Left colon (tissue), 2 donors: ENCODE results near the gene MAPT. TPM values are rescaled to one million over a fixed set of nuclear protein-coding genes. Genes with fewer than 3 reads are reported as not detected.
"Not testable (repeated sequence)": the region's sequence is repeated elsewhere in the genome, so short reads cannot be mapped to it uniquely, and the experiment has no call there.

Experiments
- ATAC-seq: fragments of 200-7000 bp; cut with Tn5 transposase; one replicate; pipeline ENCODE4 v1.9.1; 2020; ENCODE audit warnings: mild to moderate bottlenecking, moderate library complexity
- DNase-seq, 2 donors: peaks; one replicate each; pipeline ENCODE4 v3.0.0-alpha.2; 2020
- intact Hi-C, 2 donors: fragments of 100-400 bp; cut with DNase I in 1 of 2; cut with micrococcal nuclease in 1 of 2; formaldehyde crosslinking; loops; one replicate each; pipeline versions ENCODE4 v1.11.2 to v1.14.0; 2022; cut with DNase I, micrococcal nuclease
- total RNA-seq, 2 donors: library from RNA; stranded (reverse); fragmentation: NEBNext Ultra II Directional; extraction: Animal tissue kit (Norgen Biotek cat#: 25700); gene quantifications; one replicate each; pipeline ENCODE4 v1.2.1, GENCODE V29; 2021
- donor health status: DM: no; HTN: no; CAD: no.
- donor health status: DM: yes; HTN: yes; CAD: no.

MAPT gene
- total RNA-seq, 2 donors from 2014 or later: 0.64 to 2.5 TPM

DNA sequence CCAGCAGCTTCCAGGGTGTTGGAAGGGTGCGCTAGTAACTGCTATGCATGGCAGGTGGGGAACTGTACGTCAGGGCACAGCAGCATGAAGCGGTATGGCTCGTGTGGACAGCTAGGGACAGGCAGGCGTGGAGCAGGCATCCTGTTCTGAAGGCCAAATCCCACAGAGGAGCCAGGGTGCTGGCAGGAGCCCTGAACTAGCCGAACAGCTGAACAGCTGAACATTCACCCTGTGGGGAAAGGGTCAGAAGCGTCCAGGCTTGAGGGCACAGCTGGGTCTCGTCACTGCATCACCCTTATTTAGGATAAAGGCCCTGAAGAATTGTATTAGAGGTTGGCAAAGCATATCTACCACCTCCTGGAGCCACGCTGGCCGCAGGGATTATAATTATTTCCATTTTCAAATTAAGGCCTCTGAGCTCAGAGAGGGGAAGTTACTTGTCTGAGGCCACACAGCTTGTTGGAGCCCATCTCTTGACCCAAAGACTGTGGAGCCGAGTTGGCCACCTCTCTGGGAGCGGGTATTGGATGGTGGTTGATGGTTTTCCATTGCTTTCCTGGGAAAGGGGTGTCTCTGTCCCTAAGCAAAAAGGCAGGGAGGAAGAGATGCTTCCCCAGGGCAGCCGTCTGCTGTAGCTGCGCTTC lies 101.4 kb downstream of the MAPT start:
- intact Hi-C loops: no loop called here
- no peak for DNase-seq
- no peak for ATAC-seq

DNA sequence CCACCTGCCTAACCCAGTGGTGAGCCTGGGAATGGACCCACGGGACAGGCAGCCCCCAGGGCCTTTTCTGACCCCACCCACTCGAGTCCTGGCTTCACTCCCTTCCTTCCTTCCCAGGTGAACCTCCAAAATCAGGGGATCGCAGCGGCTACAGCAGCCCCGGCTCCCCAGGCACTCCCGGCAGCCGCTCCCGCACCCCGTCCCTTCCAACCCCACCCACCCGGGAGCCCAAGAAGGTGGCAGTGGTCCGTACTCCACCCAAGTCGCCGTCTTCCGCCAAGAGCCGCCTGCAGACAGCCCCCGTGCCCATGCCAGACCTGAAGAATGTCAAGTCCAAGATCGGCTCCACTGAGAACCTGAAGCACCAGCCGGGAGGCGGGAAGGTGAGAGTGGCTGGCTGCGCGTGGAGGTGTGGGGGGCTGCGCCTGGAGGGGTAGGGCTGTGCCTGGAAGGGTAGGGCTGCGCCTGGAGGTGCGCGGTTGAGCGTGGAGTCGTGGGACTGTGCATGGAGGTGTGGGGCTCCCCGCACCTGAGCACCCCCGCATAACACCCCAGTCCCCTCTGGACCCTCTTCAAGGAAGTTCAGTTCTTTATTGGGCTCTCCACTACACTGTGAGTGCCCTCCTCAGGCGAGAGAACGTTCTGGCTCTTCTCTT lies 102.1 kb downstream of the MAPT start:
- DNase-seq (no peak), ATAC-seq (no peak)
- intact Hi-C loops: no loop called here

DNA sequence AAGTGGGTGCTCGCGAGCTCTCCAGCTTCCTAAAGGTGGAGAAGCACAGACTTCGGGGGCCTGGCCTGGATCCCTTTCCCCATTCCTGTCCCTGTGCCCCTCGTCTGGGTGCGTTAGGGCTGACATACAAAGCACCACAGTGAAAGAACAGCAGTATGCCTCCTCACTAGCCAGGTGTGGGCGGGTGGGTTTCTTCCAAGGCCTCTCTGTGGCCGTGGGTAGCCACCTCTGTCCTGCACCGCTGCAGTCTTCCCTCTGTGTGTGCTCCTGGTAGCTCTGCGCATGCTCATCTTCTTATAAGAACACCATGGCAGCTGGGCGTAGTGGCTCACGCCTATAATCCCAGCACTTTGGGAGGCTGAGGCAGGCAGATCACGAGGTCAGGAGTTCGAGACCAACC lies 102.8 kb downstream of the MAPT start:
- DNase-seq (no peak), ATAC-seq (no peak)
- intact Hi-C loops: no loop called here

DNA sequence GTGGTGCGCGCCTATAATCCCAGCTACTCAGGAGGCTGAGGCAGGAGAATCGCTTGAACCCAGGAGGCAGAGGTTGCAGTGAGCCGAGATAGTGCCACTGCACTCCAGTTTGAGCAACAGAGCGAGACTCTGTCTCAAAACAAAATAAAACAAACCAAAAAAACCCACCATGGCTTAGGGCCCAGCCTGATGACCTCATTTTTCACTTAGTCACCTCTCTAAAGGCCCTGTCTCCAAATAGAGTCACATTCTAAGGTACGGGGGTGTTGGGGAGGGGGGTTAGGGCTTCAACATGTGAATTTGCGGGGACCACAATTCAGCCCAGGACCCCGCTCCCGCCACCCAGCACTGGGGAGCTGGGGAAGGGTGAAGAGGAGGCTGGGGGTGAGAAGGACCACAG lies 103.3 kb downstream of the MAPT start:
- DNase-seq (no peak), ATAC-seq (no peak)
- intact Hi-C loops: no loop called here

DNA sequence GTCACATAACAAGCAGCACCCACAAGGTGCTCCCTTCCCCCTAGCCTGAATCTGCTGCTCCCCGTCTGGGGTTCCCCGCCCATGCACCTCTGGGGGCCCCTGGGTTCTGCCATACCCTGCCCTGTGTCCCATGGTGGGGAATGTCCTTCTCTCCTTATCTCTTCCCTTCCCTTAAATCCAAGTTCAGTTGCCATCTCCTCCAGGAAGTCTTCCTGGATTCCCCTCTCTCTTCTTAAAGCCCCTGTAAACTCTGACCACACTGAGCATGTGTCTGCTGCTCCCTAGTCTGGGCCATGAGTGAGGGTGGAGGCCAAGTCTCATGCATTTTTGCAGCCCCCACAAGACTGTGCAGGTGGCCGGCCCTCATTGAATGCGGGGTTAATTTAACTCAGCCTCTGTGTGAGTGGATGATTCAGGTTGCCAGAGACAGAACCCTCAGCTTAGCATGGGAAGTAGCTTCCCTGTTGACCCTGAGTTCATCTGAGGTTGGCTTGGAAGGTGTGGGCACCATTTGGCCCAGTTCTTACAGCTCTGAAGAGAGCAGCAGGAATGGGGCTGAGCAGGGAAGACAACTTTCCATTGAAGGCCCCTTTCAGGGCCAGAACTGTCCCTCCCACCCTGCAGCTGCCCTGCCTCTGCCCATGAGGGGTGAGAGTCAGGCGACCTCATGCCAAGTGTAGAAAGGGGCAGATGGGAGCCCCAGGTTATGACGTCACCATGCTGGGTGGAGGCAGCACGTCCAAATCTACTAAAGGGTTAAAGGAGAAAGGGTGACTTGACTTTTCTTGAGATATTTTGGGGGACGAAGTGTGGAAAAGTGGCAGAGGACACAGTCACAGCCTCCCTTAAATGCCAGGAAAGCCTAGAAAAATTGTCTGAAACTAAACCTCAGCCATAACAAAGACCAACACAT lies 104.9 kb downstream of the MAPT start, which contains the start of gene STH:
TSS of gene STH (plus strand) at position 264 of the 913 bp plus-strand sequence. CDS start at position 294, 30 bp downstream.
- intact Hi-C loops: no loop called here

DNA sequence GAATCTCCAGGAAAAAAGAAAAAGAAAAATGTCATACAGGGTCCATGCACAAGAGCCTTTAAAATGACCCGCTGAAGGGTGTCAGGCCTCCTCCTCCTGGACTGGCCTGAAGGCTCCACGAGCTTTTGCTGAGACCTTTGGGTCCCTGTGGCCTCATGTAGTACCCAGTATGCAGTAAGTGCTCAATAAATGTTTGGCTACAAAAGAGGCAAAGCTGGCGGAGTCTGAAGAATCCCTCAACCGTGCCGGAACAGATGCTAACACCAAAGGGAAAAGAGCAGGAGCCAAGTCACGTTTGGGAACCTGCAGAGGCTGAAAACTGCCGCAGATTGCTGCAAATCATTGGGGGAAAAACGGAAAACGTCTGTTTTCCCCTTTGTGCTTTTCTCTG lies 105.5 kb downstream of the MAPT start:
- intact Hi-C loops: loop anchor here in 1 of 2 donors (5.0 to 10.0 kb wide), 2 partner anchors 212 to 285 kb away; no protein-coding TSS in a partner anchor
- ATAC-seq (no peak), DNase-seq (no peak)

More for the DNA sequence above, 104.9 kb downstream of the MAPT start, which contains the start of gene STH:
- no peak for ATAC-seq
- DNase-seq: no peak

DNA sequence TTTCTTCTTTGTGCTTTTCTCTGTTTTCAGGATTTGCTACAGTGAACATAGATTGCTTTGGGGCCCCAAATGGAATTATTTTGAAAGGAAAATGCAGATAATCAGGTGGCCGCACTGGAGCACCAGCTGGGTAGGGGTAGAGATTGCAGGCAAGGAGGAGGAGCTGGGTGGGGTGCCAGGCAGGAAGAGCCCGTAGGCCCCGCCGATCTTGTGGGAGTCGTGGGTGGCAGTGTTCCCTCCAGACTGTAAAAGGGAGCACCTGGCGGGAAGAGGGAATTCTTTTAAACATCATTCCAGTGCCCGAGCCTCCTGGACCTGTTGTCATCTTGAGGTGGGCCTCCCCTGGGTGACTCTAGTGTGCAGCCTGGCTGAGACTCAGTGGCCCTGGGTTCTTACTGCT lies 105.9 kb downstream of the MAPT start:
- intact Hi-C loops: loop anchor here in 1 of 2 donors (5.0 to 10.0 kb wide), 2 partner anchors 212 to 285 kb away; no protein-coding TSS in a partner anchor
- ATAC-seq (no peak), DNase-seq (no peak)

DNA sequence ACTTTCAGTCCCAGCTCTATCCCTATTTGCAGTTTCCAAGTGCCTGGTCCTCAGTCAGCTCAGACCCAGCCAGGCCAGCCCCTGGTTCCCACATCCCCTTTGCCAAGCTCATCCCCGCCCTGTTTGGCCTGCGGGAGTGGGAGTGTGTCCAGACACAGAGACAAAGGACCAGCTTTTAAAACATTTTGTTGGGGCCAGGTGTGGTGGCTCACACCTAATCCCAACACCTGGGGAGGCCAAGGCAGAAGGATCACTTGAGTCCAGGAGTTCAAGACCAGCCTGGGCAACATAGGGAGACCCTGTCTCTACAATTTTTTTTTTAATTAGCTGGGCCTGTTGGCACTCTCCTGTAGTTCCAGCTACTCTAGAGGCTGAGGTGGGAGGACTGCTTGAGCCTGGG lies 106.4 kb downstream of the MAPT start:
- ATAC-seq: no peak
- no peak for DNase-seq
- intact Hi-C loops: loop anchor here in 1 of 2 donors (5.0 to 10.0 kb wide), 2 partner anchors 212 to 284 kb away; no protein-coding TSS in a partner anchor

DNA sequence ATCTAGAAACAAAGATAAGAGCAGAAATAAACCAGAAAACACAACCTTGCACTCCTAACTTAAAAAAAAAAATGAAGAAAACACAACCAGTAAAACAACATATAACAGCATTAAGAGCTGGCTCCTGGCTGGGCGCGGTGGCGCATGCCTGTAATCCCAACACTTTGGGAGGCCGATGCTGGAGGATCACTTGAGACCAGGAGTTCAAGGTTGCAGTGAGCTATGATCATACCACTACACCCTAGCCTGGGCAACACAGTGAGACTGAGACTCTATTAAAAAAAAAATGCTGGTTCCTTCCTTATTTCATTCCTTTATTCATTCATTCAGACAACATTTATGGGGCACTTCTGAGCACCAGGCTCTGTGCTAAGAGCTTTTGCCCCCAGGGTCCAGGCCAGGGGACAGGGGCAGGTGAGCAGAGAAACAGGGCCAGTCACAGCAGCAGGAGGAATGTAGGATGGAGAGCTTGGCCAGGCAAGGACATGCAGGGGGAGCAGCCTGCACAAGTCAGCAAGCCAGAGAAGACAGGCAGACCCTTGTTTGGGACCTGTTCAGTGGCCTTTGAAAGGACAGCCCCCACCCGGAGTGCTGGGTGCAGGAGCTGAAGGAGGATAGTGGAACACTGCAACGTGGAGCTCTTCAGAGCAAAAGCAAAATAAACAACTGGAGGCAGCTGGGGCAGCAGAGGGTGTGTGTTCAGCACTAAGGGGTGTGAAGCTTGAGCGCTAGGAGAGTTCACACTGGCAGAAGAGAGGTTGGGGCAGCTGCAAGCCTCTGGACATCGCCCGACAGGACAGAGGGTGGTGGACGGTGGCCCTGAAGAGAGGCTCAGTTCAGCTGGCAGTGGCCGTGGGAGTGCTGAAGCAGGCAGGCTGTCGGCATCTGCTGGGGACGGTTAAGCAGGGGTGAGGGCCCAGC lies 107.3 kb downstream of the MAPT start:
- DNase-seq (no peak), ATAC-seq (no peak)
- intact Hi-C loops: loop anchor here in 1 of 2 donors (5.0 to 10.0 kb wide), 2 partner anchors 211 to 283 kb away; no protein-coding TSS in a partner anchor

DNA sequence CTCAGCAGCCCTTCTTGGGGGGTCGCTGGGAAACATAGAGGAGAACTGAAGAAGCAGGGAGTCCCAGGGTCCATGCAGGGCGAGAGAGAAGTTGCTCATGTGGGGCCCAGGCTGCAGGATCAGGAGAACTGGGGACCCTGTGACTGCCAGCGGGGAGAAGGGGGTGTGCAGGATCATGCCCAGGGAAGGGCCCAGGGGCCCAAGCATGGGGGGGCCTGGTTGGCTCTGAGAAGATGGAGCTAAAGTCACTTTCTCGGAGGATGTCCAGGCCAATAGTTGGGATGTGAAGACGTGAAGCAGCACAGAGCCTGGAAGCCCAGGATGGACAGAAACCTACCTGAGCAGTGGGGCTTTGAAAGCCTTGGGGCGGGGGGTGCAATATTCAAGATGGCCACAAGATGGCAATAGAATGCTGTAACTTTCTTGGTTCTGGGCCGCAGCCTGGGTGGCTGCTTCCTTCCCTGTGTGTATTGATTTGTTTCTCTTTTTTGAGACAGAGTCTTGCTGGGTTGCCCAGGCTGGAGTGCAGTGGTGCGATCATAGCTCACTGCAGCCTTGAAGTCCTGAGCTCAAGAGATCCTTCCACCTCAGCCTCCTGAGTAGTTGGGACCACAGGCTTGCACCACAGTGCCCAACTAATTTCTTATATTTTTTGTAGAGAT lies 108.1 kb downstream of the MAPT start:
- intact Hi-C loops: loop anchor here in 1 of 2 donors (5.0 to 10.0 kb wide), 2 partner anchors 210 to 282 kb away; no protein-coding TSS in a partner anchor
- peak; percentile 62 for ATAC-seq
- peak; percentile 38 to 78 for DNase-seq

DNA sequence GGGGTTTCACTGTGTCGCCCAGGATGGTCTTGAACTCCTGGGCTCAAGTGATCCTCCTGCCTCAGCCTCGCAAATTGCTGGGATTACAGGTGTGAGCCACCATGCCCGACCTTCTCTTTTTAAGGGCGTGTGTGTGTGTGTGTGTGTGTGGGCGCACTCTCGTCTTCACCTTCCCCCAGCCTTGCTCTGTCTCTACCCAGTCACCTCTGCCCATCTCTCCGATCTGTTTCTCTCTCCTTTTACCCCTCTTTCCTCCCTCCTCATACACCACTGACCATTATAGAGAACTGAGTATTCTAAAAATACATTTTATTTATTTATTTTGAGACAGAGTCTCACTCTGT lies 108.6 kb downstream of the MAPT start:
- intact Hi-C loops: loop anchor here in 1 of 2 donors (5.0 to 10.0 kb wide), 2 partner anchors 209 to 282 kb away; no protein-coding TSS in a partner anchor
- no peak for ATAC-seq
- no peak for DNase-seq

DNA sequence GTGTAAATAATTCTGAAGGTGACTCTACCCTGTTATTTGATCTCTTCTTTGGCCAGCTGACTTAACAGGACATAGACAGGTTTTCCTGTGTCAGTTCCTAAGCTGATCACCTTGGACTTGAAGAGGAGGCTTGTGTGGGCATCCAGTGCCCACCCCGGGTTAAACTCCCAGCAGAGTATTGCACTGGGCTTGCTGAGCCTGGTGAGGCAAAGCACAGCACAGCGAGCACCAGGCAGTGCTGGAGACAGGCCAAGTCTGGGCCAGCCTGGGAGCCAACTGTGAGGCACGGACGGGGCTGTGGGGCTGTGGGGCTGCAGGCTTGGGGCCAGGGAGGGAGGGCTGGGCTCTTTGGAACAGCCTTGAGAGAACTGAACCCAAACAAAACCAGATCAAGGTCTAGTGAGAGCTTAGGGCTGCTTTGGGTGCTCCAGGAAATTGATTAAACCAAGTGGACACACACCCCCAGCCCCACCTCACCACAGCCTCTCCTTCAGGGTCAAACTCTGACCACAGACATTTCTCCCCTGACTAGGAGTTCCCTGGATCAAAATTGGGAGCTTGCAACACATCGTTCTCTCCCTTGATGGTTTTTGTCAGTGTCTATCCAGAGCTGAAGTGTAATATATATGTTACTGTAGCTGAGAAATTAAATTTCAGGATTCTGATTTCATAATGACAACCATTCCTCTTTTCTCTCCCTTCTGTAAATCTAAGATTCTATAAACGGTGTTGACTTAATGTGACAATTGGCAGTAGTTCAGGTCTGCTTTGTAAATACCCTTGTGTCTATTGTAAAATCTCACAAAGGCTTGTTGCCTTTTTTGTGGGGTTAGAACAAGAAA lies 109.8 kb downstream of the MAPT start:
- DNase-seq (peak; percentile 72 to 75), ATAC-seq (peak; percentile 80)
- intact Hi-C loops: loop anchor here in 1 of 2 donors (5.0 to 10.0 kb wide), 2 partner anchors 208 to 281 kb away; no protein-coding TSS in a partner anchor

DNA sequence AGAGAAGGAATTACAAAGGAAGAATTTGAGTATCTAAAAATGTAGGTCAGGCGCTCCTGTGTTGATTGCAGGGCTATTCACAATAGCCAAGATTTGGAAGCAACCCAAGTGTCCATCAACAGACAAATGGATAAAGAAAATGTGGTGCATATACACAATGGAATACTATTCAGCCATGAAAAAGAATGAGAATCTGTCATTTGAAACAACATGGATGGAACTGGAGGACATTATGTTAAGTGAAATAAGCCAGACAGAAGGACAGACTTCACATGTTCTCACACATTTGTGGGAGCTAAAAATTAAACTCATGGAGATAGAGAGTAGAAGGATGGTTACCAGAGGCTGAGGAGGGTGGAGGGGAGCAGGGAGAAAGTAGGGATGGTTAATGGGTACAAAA lies 111.7 kb downstream of the MAPT start:
- intact Hi-C loops: loop anchor here in 1 of 2 donors (10.0 kb wide), 1 partner anchor 279 kb away; no protein-coding TSS in a partner anchor
- ATAC-seq, DNase-seq: not testable (repeated sequence)

DNA sequence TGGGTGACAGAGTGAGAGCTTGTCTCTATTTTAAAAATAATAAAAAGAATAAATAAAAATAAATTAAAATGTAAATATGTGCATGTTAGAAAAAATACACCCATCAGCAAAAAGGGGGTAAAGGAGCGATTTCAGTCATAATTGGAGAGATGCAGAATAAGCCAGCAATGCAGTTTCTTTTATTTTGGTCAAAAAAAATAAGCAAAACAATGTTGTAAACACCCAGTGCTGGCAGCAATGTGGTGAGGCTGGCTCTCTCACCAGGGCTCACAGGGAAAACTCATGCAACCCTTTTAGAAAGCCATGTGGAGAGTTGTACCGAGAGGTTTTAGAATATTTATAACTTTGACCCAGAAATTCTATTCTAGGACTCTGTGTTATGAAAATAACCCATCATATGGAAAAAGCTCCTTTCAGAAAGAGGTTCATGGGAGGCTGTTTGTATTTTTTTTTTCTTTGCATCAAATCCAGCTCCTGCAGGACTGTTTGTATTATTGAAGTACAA lies 113.2 kb downstream of the MAPT start:
- no peak for ATAC-seq
- DNase-seq: no peak
- intact Hi-C loops: loop anchor here in 1 of 2 donors (10.0 kb wide), 1 partner anchor 277 kb away; no protein-coding TSS in a partner anchor

DNA sequence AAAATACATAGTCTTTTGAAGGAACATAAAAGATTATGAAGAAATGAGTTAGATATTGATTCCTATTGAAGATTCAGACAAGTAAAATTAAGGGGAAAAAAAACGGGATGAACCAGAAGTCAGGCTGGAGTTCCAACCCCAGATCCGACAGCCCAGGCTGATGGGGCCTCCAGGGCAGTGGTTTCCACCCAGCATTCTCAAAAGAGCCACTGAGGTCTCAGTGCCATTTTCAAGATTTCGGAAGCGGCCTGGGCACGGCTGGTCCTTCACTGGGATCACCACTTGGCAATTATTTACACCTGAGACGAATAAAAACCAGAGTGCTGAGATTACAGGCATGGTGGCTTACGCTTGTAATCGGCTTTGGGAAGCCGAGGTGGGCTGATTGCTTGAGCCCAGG lies 114.2 kb downstream of the MAPT start:
- intact Hi-C loops: loop anchor here in 1 of 2 donors (10.0 kb wide), 1 partner anchor 276 kb away; no protein-coding TSS in a partner anchor
- DNase-seq (no peak), ATAC-seq (no peak)
